WI38 (cell line): Measurements from ENCODE around the gene FRS3.
A peak's percentile ranks its signal among the peaks of the same experiment; 100 is the strongest.

Source experiments
- H3K4me3 ChIP-seq: 2 replicates; pipeline ENCODE4 v1.5.1; 2011; ENCODE audit warnings: low read depth, mild to moderate bottlenecking, control low read depth, low read length
- CTCF ChIP-seq: IDR thresholded peaks from 2 replicates; pipeline ENCODE4 v1.5.1; 2012; ENCODE audit warnings: low read depth, mild to moderate bottlenecking, control low read depth, low read length

The FRS3 gene

DNA sequence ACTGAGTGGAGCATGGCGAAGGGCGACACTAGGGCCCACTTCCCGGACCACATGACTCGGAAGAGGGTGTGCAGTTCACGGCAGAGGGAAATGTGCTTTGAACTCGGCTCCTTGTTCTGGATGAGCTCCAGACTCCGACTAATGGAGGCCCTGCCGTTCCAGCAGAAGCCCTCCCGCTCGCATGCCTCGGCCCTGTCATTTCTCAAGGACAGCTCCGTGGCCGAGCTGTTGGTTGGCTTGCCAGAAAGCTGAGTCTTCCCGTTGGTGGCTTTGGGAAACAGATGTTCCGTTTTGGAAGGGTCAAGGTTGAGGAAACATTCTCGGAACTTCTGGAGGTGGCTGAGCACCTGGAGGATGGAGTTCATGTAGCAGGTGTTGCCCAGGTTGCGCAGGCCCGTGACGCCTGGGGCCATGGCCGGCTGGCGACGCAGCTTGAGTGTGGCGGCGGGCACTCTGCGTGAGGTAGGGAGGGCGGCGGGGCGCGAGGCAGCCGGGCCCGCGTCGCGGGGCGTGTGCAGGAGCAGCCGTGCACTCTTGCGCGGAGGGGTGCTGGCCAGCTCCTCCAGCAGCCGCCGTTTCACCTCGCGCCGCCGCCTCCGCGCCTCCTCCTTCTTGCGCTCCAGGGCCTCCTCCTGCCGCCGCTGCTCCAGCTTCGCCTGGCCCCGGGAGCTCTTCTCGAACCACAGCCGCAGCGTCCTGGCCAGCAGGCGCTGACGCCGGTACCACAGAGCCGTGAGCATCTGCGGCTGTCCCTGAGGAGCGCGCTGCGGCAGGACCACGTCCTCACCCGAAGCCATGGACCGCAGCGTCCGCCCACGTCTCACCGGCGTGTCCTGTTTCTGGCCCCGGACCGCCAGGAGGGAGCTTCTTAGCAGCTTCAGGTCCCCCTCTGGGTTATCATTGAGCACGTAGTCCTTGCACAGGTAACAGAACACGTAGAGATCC lies 26.4 kb upstream of the FRS3 start:
- TF ChIP-seq CTCF: no peak
- no peak overlapping the region for H3K4me3 ChIP-seq

DNA sequence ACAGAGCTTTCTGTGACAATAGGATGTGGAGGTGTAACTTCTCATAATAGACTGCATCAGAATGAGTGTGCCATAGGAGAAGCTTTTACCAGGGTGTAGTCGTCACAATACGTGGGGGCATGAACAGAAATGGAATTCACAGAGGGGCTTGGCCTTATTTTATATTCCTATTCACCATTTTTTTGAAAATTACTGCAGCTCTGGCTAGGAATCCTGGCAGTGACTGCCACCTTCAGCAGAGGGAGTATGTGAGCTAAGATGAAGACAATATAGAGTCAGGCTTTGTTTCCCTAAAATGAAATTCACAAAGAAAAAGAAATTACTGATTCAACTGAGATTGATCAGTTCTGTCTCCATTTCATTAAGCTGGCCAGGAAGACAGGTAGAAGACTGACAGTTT lies 21.7 kb upstream of the FRS3 start:
- peak; percentile 60 for TF ChIP-seq CTCF
- H3K4me3 ChIP-seq: no peak overlapping the region

DNA sequence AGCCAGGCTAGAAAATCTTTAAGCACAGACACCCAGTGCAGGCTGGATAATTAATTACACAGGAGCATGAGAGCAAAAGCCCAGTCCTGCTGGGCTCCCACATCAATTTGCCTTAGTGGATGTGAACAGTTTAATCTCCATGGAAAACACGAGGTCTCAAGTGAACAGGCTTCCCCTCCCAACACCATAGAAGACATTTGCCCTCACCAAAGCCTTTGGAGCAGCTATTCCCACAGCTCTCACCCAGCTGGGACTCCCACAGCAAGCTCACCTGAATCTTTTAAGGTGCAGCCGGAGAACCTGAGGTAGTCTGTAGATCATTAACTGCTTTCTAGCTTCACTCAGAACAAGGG lies 19.8 kb upstream of the FRS3 start:
- H3K4me3 ChIP-seq: no peak overlapping the region
- no peak for TF ChIP-seq CTCF

GRCh38 chr6:41798901-41799558 lies 19.3 kb upstream of the FRS3 start:
- no peak overlapping the region for H3K4me3 ChIP-seq
- TF ChIP-seq CTCF: no peak

GRCh38 chr6:41796474-41796873 lies 16.8 kb upstream of the FRS3 start:
- no peak overlapping the region for H3K4me3 ChIP-seq
- TF ChIP-seq CTCF: no peak

- no peak for TF ChIP-seq CTCF
- H3K4me3 ChIP-seq: no peak overlapping the region
Observed at GRCh38 chr6:41791984-41792383, 12.3 kb upstream of the FRS3 start.

- TF ChIP-seq CTCF: no peak
- no peak overlapping the region for H3K4me3 ChIP-seq
Observed at GRCh38 chr6:41791305-41791704, 11.6 kb upstream of the FRS3 start.
